ENCODE results near the gene SYCP2. TPM values are rescaled to one million over a fixed set of nuclear protein-coding genes. Genes with fewer than 3 reads are reported as not detected.

SYCP2 gene
- total RNA-seq, 2 donors from 2014 or later = 1.8 to 2.2 TPM

DNA sequence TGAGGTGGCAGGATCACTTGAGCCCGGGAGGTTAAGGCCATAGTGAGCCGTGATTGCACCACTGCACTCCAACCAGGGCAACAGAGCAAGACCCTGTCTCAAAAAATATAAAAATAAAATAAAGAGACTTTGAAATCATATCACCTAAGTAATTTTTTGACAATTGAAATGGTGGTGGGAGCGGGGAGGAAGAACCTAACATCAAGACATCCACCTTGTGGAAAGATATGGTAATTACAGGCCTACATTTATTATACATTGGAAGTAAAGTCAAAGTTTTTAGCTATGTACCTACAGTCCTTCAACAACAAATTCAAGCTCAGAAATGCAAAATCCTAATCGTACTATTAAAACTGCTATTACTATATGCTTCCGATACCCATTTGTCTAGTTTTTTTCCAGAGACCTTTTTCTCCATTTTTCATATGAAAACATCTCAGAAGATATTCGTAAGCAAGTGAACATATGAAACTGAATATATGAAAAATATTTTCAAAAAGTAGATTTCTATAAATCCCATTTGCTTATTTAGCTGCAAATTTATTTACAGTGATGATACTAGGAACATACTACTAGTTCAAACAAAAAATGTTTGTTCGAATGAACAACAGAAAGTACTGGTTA is 83.3 kb downstream of the SYCP2 start:
- no peak for DNase-seq
- ATAC-seq = no peak
- intact Hi-C loops (cut with DNase I) = loop anchor here (1.0 to 5.0 kb wide), 2 partner anchors 67 to 68 kb away; no protein-coding TSS in a partner anchor

DNA sequence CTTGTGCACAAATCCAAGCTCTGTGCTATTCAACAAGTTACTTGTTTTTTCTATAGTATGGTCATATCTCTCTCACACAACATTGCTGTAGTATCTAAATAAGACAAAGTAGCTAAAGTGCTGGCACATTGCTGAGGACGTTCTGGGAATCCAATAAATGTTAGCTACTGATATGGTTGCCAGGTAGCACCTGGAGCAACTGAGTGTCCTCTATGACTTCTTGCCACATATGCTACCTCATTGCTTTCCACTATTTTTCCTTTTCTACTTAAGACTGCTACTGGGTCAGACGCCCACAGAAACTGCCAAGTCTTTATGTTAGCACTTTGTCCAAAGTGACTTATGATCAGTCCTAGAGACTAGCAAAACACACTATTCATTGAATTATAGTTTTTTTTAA is 85.3 kb downstream of the SYCP2 start:
- ATAC-seq = no peak
- DNase-seq = no peak
- intact Hi-C loops (cut with DNase I) = loop anchor here in 1 of 2 donors (10.0 kb wide), 1 partner anchor 253 kb away; no protein-coding TSS in a partner anchor

DNA sequence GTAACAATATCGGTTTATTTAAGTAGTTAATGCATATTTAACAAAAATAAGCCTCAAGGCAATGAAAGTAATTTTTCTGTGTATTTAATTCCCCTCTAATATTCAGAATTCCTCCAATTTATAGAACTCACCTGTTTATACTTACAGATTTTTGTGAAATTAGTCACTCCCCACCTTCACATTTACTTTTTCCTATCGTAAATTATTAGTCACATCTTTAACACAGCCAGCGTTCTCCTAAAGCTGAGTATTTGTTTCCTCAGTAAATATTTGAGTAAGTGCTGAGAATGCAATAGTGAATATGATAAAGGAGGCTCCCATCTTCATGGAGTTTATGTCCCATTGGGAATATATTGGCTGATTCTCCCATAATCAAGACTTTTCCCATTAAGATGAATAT is 88.0 kb downstream of the SYCP2 start:
- no peak for DNase-seq
- intact Hi-C loops (cut with DNase I) = loop anchor here in 1 of 2 donors (10.0 kb wide), 1 partner anchor 251 kb away; no protein-coding TSS in a partner anchor
- ATAC-seq = no peak

DNA sequence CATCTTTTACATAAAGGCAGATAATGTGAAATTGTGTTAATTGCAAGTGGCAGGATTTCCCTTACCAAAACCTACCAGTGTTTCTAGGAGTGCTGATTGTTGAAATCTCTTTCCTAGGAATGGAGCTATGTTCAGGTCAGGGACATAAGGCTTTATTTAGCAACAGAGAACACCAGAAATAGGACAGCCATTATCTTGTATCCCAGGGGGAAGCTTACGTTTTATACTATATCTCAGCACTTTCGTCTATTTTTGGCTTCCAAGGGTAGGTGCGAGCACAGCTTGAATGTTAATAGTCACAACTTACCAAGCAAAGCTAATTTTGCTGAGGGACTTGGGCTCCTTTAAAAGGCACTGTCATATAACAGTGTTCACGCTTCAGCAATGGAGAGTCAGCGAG is 94.0 kb downstream of the SYCP2 start:
- intact Hi-C loops (cut with DNase I) = no loop called here
- ATAC-seq (no peak), DNase-seq (no peak)

DNA sequence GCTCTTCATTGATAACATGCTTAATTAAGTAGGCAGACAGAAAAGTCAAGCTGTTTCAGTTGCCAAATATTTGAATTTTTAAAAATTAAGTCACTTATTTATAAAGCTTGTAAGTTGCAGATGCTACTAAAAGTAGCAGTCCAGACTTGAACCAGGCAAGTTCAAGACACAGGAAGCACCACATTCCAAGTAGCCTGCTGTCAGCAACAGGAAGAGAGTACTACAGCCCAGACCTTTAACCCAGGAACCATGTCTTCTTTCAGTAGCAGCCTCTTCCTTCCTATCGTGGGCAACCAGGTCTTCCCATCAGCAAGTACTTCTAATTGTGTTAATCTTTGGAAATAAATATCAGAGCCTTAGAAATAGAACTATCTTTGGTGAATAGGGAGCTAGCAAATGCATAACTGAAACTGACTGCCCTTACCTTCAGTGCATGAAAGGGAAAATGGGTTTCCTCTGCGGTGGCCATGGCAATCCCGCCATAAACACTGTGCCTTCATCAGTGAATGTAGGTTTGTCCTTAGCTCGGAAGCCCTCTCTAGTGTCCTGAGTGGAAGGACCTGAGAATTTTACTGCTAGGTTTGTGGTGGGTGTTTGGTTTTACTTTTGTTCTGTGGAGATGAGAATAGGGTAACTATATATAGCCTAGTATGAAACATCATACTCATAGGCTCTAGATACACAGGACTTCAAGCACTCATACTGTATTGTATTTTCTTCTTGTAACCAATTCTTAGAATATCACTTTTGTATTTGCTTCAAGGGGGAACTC is 95.6 kb downstream of the SYCP2 start:
- DNase-seq (no peak), ATAC-seq (no peak)
- intact Hi-C loops (cut with DNase I) = no loop called here

DNA sequence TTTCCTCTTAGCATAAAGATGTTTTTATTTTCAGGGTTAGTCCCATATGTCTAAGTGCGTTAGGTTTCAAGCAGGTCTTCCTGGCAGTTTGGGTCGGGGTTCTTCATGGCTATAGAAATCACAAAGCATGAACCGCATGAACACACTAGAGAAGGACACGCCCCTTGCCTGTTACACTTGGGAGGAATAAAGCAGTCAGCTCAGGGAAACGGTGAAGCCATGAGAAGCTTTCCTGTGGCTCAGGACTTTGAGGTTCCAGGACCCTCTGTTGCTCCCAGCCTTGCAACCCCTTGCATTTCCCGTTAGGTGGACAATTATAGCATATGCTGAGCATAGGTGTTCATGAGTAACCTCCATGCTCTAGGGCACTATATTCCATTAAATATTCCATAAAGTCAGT is 96.7 kb downstream of the SYCP2 start:
- ATAC-seq (no peak), DNase-seq (no peak)
- intact Hi-C loops (cut with DNase I) = no loop called here

DNA sequence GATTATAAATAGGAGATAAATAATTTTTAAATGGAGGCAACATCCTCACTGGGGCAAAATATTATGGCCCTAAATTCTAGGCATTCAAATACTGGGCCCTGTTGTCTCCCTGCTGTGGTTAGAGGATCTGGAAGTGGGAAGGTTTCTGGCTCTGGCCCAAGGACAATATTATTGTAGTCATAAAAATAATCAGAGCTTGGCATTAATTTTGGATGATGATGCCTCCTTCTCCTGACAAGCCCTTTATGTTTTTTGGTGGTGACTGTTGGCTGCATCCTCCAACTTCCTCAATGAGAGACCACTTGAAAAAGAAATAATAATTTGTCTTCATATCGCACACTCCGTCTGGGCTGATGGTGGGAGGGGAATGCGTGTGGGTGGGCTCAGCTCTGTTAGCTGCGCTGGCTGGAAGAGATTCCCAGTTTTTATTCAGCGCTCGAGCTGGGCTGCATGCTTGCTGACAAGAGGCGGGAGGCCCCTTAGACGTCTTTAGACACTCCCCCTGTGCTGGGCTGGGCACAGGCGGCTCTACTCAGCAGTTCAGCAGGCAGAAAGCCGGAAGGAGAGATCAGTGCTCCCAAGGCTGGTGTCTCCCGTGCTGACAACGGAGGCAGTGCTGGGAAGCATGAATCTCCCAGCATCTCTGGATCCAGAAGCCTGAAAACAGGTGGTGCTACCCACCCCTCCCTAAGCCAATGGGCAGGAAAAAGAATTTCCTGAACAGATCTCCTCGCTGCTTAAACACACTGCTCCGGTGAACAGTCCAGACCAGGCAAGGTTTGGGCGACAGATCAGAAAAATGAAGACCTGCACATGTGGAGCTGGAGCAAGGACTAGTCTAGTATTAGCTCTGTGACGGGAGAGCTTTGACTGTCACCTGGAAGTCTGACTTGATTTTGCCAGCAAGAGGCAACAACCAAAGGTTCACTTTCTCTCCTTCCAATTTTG is 97.7 kb downstream of the SYCP2 start:
- ATAC-seq = peak; percentile 77 to 91
- intact Hi-C loops (cut with DNase I) = no loop called here
- peak; percentile 57 for DNase-seq

DNA sequence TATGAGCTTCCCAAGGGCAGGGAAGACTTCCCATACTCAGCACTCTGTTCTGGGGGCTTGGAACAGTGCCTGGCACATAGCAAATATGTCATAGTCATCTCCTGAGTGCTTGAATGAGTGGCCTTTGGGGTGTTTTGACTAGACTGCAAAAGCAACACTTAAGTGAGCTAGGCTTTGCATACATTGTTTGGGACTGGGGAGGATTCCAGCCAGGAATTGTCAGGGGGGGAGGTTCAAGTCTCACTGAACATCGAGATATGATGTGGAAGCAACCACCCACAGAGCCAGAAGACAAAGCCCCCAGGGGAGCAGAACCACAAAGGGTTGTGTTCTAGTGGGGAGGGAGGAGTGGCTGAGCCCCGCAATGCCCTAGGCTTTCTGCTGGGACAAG is 98.4 kb downstream of the SYCP2 start:
- ATAC-seq = peak in 1 of 2 donors; percentile 11
- no peak for DNase-seq
- intact Hi-C loops (cut with DNase I) = no loop called here

DNA sequence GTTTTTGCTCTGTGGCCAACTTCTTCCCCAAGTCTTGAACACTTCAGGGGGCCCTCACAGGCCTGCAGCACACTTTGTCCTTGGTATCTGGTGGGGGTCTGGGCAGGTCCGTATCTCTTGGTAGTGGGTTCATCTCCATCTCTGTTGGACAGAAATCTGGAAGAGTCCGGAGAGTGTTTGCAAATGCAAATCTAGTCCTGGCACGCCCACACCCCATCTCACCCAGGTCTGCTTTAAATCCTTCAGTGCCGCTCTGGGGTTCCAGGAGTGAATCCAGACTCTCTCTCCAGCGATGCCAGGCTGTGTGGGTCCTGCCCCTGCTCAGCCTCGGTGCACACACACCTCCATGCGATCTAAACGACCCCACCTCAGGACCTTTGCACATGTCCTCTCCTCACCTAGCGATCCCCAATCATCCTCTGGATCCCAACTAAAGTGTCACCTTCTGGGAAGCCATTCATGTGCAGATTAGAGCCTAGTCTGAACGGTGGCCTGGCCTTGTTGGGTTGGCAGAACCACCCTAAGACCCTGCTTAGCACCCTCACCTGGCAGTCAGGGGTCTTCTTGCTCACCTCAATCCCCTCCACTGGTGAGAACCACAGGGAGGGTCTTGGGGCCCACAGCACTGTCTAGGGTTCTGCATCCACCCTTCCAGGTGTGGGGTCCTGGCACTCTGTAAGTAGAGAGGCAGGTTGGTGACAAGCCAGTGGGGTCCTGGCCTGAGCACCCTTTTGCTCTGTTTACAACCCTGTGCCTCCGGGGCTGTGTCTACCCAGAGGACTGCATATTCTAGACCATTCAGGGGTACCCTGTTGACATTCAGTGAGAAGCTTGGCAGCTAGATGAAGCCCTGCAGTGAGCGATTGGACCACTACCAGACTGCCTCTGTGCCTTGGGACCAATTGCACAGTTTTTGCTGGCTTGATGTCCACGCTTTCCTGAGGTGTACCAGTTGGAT is 100.8 kb downstream of the SYCP2 start:
- ATAC-seq (no peak), DNase-seq (no peak)
- intact Hi-C loops (cut with DNase I) = no loop called here

DNA sequence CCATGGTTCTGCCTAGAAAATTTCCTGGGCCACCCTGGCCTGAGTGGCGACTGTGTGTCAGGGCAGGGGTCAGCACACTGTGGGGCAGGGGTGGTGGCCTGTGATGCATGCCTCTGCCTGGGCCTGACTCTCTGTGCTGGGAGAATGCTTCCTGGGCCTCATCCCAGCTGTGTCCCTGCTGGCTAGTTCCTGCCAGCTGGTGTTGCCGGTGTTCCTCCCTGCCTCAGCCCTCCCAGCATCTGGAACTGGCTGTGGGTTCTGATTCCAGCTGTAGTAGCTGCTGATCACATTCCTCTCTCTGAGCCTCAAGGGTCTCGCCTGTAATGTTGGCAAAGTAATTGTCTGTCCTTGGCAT is 101.5 kb downstream of the SYCP2 start:
- intact Hi-C loops (cut with DNase I) = no loop called here
- DNase-seq (no peak), ATAC-seq (peak in 1 of 2 donors; percentile 8)

DNA sequence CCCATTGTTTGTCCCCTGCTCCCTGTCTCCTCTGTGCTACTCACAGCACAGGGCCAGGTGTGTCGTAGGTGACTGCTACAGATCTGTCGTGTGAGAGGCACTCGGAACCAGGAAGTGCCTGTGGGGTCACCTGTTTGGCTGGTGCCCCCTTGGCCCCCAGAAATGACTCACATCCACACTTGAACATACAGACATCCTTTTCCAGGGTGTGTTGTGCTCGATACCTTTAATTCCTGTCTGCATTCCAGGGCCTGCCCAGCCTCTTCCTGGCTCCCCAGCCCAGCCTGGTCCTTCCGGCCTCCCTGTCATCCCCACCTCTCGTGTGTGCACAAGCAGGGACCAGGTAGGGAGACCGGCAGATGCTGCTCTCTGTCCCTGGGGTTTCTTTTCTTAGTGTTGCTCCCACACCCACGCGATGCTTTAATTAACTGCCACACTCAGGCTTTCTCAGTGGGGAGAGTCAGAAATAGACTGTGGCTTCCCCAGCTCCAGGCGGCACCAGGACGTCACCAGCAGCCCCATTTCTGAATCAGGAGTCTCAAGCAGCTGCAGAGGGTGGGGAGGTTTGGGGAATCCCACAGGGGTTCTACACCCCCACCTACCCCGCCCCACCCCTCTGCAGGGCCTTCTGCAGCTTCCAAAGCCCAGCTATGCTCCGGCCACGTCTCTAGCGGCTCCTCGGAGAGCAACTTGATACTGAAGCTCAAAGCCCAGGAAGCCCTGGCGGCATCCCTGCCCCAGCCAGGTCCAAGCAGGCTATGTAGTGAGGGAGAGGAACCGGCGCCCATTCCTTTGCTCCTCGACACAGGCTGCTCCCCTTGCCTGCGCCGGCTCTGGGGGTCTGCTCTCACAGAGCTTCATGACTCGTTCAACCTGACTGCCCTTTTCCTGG is 102.2 kb downstream of the SYCP2 start:
- DNase-seq (no peak), ATAC-seq (no peak)
- intact Hi-C loops (cut with DNase I) = no loop called here

DNA sequence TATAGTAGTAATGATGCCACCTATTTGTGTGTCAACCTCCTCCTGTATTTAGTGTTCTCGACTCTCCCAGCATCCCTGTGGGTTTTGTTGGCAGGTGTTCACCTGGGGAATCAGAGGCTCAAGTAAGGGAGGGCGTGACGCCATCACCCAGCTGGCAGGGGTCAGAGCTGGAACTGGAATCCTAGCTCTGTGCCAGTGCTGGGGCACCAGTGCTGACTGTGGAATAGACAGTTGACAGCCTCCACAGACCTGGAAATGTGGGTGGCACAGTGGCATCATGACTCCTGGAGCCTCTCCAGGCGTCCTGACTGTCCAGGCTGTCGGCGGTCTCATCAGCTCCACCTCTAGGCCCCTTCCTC is 102.8 kb downstream of the SYCP2 start:
- intact Hi-C loops (cut with DNase I) = no loop called here
- ATAC-seq (no peak), DNase-seq (no peak)

DNA sequence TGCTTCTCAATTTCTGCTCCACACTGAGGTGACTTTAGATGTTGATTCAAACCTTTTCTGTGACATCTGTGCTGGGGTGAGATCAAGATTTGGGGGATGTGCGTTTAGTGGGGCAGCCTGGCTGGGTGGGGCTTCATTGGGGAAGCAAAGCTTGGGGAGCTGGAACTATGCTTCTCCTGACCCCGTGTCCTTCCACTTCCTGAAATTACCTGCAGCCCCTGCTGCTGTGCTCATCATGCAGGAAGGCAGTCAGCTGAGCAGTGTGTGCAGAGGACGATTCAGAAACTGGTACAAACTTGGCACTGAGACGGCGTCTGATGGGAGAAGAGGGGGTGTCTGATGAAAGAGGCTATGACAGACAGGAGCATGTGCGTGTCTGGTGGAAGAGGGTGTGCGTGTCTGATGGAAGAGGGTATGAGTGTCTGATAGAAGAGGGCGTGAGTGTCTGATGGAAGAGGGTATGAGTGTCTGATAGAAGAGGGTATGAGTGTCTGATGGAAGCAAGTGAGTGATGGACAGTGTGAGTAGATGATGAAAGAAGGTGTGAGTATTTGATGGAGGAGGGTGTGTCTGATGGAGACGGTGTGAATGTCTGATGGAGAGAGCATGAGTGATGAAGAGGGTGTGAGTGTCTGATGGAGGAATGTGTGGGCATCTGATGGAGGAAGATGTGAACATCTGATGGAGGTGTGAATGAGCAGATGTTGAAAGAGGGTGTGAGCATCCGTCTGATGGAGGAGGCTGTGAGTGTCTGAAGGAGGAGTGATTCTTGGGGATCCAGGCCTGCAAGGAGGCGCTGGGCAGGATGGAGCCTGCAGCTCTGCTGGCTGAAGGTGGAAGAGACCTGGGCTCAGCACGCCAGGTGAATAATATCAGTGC is 103.4 kb downstream of the SYCP2 start:
- ATAC-seq = no peak
- intact Hi-C loops (cut with DNase I) = no loop called here
- no peak for DNase-seq

DNA sequence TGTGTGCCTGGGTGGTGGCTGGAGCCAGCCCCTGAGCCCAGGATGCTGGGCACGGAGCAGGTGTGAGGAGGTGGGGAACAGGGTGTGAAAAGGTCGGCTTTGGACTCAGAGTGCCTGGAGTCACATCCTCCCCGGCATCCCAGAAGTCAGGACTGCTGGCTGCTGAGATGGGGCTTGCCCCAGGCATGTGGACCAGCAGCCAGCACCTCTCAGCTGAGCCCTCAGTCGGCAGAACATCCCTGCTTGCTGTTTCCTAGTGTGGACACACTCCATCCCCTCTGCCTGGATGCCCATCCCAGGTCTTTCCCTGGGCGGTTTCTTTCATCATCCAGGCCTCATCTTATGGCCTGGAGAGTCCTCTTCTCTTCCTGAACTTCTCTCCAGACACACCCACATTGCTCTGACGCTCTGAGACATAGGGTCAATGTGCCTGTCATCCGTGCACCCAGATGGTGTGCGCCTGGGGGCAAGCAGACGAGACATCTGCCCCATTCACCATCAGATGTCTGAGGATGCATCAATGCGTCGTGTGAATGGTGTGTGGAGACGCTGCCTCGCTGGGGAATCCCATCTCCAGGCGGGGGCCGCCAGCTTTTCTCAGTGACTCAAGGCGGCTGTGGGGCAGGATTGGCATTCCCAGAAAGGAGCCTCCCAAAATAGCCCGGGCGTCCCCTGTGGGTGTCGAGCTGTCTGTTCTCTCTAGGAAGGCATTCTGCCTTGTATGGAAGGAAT is 104.2 kb downstream of the SYCP2 start:
- peak; percentile 9 for DNase-seq
- intact Hi-C loops (cut with DNase I) = no loop called here
- no peak for ATAC-seq

DNA sequence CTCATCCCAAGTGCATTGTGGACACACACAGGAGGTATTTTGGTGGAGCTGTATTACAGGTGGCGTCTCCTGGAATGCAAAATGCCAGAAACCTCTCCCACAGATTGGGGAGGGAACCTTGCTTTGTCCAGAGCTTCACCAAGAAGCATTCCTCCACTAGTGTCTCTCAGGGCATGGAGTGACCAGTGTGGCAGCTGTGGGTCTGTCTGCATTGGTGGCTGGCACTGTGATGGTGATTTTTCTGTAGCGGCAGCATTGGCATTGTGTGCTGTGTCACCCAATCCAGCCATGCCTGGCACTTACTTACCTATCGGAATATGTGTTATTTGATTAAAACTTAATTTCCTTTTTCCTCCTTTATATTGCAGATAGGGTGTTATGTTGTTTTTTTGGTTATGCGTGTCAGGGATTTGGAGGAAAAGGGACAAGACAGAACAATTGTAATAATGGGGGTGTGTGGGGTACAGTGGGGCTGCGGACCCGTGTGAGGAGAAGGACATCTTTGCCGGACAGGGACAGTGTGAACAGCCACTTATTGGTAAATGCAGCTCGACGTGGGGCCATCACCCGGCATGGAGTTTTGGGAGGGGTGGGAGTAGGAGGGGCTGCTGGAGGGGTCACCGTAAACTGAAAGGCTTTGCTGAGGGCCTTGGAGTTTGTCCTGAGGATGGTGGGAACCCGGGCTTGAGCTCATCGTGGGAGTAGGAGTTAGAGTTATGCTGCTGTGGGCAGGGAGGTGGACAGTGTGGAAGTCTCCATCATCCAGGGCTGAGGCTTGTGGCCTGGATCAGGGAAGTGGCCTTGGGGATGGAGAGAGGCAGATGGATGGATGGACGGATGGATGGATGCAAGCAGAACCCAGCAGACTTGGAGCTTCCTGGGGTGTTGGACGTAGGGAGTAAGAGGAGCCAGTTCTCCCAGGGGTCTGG is 105.0 kb downstream of the SYCP2 start:
- intact Hi-C loops (cut with DNase I) = no loop called here
- no peak for DNase-seq

More for the DNA sequence above, 105.0 kb downstream of the SYCP2 start:
- no peak for ATAC-seq

All from left cardiac atrium (tissue), 4 donors.